Measurements from ENCODE around the gene ADGRD2.

DNA sequence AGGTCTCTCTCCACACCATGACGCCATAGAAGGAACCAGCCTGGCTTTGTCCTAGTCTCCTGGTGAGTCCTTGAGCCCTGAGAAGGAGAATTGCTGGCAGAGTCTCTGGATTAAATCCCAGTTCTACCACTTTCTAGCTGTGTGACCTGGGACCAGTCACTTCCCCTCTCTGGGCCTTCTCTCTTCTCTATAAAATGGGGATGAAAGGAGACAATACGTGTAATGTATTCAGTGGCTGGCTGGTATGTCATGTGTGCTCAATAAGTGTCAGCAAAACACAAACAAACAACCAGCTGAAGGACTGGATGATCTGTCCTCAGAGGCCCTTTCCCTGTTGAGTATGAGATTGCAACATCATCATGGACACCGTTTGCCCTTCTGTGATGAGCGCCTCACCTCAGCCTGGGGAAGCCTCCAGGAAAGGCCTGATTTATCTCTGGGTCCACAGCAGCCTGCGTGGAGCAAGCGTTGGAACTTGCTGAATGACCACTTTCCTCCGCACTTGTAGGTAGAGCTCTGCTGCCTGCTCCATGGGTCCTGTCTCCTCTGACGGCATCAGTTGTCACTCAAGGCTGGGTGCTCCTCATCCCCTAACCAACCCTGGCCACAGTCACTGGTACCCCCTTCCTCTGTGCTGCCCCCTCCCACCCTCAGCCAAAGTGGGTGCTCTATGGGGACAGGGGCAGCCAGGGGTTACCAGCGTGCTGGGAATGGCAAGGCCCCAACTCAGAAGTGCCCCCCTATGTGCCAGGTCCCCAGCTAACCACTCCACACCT, 60.6 kb downstream of the ADGRD2 start:
- TF ChIP-seq POLR2A (IDR thresholded peaks at IDR 0.05): no peak
- TF ChIP-seq, protein P1, sequence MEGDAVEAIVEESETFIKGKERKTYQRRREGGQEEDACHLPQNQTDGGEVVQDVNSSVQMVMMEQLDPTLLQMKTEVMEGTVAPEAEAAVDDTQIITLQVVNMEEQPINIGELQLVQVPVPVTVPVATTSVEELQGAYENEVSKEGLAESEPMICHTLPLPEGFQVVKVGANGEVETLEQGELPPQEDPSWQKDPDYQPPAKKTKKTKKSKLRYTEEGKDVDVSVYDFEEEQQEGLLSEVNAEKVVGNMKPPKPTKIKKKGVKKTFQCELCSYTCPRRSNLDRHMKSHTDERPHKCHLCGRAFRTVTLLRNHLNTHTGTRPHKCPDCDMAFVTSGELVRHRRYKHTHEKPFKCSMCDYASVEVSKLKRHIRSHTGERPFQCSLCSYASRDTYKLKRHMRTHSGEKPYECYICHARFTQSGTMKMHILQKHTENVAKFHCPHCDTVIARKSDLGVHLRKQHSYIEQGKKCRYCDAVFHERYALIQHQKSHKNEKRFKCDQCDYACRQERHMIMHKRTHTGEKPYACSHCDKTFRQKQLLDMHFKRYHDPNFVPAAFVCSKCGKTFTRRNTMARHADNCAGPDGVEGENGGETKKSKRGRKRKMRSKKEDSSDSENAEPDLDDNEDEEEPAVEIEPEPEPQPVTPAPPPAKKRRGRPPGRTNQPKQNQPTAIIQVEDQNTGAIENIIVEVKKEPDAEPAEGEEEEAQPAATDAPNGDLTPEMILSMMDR (IDR thresholded peaks at IDR 0.05): no peak

All from lower leg skin (tissue), 3 donors.